Measurements from ENCODE around the gene COL4A6.
A peak's percentile ranks its signal among the peaks of the same experiment; 100 is the strongest.

COL4A6 gene

DNA sequence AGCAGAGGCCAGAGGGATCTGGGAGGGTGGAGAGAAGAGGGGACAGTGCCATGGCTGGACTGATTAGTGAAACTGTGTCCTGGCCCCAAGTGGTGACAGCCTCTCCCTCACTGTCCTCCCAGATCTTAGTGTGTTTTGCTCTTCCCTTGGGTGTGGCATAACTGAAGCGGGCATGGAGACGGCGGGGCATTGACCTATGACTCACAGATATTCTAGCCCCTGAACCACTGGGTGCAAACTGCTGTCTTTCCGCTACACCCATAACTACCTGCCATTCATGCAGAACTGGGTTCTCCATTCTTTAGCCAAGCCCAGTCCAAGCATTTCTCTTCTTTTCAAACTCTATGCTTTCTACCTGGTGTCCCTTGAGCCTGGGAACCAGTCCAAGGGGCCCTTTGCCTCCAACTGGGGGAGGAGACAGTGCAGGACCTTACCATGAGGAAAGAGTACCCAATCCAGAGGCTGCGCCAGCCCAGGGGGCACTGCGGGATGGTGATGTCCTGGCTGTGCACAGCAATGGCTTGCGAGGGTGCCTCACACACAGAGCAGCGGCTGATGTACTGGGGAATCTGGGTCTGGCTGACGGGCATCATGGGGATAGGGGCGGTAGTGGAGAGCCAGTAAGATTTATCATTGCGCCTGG, 279.1 kb downstream of the COL4A6 start:
- DNase-seq (ENCODE audit: low read depth) = no peak

DNA sequence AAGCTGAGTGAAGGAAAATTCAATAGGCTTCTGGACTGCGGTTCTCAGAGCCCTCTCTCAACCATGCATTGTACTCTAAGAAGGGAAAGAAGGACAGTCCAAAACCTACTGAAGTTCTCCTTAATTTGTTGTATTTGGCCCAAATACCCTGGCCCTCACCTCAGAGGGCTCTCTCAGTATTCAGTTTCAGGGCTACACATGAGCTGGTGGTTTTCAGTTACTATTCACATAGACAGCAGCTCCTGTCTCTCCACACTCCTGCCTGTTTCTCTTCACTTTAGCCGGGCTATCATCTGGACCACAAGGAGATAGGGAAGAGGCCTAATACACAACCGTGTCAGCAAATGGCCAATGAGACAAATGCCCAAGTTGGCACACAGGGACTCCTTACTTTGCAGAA, 280.6 kb downstream of the COL4A6 start:
- DNase-seq (ENCODE audit: low read depth) = no peak

DNA sequence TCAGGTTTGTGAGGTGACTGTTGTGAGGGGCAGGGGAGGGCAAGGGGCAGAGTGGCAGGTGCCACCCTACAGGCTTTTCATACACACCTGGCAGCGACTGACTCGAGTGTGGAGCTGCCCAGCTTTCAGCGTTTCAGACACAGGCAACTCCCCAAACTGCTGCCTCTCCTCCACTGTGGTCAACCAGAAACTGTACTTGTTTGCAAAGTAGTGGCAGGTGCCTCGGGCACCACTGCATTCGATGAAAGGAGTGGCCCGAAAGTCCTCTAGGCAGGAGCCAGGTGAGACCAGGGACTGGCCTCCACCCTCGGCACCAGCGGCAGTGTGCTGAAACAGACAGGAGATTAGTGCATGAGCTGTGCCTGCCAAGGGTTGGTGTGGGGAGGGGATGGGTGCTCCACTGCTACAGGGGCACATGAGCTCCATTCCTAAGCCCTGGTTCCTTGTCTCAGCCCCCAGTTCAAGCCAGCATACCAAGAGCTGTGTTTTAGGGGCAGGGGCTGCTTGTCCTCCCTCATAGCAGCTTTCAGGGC, 281.2 kb downstream of the COL4A6 start:
- DNase-seq (ENCODE audit: low read depth) = no peak

DNA sequence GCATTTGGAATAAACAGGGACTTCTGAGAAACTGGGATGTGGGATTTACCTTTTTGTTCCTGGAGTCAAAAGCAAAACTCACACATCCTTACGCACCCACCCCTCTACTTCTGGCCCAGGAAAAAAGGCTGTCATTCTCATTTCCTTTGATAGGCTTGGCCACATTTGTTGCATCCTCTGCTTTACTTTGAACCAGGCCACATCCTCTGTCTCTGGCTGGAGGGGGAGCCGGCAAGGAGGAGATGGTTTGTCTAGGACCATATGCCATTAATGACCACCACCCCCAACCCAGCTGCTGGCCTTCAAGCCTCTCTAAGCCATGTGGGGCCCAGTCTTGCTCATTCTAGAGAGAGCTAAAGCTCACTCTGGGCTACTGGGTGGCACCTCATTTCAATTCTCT, 282.1 kb downstream of the COL4A6 start:
- DNase-seq (ENCODE audit: low read depth) = no peak

DNA sequence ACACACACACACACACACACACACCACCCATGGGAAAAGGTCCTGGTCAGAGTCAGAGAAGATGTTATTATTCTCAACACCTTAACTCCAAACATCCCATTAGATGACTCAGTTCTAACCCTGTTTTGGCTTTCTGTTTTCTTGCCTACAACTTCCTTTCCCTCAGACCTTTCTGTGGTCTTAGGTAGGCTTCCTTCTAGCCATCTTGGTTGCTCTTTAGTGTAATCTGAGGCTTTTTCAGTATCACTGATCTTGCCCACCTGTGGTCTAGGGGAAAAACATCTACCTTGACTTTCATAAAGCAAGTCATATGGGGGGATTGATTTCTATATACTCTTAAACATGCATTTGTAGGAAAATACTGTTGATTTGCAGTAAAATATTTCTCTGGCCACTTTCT, 289.7 kb downstream of the COL4A6 start:
- DNase-seq (ENCODE audit: low read depth) = no peak

DNA sequence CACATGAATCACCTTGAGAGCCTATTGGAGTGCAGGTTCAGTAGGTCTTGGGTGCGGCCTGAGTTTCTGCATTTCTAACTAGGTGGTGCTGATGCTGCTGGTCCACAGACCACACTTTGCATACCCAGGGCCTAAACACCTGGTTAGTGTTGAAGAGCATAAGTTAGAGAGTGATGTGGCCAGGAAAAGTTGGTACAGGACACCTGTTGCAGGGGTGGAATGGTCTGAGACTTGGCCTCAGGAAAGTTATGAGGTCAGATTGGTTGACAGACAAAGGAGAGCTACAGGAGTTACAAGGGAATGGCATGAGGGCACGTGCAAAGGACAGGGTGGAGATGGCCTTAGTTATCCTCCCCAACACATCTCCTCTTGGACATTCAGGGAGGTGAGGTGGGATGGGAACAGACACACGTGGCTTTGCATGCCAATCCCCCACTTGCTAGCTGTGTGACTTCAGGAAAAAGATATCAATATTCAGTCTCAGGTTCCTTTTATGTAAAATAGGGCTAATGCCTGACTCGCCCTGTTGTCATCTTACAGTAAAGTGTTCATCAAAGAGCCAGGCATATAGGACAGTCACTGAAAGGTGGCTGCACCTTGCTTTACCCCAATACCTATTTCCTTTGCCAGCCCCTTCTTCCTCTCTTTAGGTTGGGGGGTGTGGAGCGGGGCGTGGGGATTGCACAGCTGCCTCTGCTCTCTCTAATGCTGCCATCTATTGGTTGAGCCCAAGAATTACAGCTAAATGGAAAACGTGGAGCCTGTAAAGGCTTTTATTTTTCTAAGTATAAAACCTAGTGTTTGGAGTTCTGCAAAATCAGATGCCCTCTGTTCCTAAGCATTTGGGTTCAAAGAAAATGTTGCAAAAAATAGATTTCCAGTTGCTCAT, 299.2 kb downstream of the COL4A6 start:
- no peak for DNase-seq (ENCODE audit: low read depth)

DNA sequence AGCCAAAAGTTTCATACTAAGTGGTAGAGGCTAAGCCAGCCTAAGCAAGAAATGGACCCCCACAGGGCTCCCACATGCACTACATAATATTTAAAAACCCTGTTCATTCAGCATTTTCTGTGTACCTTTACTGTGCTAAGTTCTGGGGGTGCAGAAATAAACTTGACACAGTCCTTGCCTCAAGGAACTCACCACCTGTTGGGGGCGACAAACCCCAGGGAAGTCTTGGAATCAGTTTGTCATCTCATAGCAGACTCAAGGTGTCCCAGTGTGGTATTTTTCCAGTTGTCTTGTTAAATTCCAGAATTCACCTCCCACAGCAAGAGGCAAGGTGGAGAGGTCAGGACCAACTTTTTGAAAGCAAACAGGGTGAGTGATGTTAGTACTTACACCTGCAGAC, 303.5 kb downstream of the COL4A6 start:
- DNase-seq (ENCODE audit: low read depth) = no peak

DNA sequence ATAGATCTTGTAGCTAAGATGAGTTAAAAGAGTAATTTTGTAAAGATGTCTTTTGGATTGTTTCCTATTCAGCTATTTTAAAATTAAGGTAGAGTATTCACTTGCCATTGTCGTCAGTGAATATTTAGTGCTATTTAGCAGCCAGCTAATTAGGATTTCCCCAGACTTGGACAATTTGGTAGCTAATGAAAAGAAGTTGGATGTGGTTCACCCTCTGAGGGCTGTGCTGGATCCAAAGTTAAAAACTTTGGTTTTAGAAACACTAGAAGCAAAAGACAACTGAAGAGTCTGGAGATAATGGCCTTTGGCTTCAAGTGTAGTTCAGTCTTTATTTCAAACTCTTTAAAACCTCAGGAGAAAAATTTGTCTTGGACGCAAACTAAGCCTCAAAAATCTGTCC, 305.3 kb downstream of the COL4A6 start:
- no peak for DNase-seq (ENCODE audit: low read depth)

DNA sequence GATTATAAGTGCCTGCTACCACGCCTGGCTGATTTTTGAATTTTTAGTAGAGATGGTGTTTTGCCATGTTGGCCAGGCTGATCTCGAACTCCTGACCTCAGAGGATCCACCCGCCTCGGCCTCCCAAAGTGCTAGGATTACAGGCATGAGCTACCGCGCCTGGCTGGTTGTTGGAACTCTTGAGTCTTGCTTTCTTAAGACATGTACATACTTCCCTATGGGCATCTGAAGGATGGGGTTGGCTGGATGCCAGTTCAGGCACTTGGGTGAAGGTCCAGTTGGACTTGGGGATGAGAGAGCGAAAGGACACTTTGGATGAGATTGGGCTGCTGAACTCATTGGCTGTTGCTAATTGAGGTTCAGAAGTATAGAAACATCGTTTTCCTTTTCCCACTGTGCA, 306.2 kb downstream of the COL4A6 start:
- no peak for DNase-seq (ENCODE audit: low read depth)

DNA sequence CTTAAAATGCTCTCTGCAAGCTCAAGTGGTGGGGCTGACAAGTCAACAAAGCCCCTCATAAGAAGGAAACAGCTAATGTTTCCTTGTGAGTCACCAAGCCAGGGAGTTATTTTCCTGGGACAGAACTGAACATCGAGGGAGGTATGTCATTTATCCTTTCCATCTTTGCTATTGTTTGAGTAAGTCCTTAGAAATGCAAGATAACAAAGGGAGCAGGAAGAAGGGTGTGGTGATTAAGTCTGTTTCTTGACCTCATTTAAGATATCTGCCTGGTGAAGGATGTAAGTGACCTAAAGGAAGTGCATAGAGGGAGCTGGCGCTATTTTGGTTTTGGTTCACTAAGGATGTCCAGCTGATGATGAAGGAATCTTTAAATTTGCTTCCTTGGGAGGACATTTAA, 306.8 kb downstream of the COL4A6 start:
- peak; percentile 28 for DNase-seq (ENCODE audit: low read depth)

DNA sequence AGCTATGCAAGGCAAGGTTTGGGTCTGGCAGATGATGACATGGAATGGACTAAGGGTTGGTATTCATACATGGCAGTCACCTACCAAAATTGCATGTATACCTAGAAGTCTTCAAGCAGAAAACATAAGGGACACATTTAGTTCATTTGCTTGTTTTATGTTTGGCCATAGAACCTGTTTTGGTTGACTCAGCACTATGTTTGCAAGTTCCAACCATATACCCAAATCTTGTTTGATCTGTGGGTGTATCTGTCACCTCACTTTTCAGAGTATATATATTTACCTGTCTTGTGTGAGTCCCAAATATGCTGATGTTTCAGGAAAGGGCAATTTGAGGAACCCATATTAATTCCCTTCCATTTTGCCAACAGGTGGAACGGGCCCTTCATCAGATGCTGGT, 307.3 kb downstream of the COL4A6 start:
- DNase-seq (ENCODE audit: low read depth) = no peak

DNA sequence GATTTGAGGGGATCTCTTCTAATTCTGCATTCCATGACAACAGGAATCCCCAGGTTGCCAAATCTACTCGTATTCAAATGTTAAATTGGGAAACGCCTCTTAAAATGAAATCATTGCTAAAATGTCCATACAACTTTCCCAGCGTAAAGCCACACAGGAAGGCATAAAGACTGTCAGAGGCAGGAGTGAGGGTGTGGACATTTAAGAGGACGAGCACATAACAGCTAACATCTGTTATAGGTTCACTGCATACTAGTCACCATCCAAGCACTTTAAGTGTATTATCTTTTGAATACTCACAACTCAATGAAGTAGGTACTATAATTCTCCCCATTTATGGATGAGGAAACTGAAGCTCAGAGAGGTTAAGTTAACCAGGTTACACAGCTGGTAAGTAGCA, 311.1 kb downstream of the COL4A6 start:
- DNase-seq (ENCODE audit: low read depth) = no peak

DNA sequence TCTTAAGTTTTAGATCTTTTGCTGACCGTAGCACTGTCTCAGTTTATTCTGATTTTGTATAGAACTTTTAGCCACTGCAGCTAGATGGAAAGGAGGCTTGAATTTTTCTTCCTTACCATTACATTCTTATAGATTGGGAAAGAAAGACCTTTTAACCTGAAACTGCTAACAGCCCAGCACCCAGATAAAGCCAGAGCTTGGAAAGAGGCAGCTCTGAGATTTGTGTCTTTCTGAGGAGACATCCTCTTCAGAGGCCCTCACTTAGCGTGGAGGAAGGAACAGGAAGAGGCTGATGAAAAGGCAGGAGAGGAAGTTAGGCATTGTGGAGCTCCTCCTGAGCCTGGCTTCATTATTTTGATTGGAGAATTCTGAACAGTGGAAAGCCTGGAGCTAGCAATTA, 311.6 kb downstream of the COL4A6 start:
- DNase-seq (ENCODE audit: low read depth) = peak; percentile 11

DNA sequence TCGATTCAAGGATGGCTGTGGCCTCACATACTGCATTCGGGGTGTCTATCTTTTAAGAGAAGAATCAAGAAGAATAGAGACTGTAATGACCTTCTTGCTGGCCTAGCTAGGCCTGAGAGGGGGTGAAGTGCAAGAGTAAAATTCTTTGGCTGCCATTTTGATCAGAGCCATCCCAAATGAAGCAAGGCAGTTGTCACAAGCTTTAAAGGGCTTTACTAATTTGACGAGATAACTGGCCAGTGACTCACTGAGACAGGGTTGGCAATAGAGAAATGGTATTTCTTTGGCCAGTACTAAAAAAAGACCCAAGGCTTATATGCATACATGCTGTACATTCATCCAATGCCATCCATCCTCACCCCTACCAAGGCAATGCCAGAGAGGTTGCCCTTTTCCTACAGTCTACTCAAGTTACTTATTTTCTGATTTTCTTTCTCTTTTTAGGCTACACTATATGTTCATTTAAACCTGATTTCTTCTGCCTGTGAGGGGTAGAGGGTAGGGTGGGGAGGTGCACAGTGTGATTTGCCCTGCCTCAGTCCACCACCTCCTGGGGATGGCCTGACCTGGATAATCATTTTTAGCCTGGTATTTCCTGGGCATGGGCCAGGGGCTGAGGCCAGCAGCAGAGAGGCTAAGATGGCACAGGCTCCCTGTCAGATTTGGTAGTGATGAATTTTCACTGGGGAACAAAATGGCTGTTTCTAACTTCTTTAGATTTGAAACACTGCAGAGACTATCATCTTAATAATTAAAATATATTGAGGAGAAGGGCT, 314.4 kb downstream of the COL4A6 start:
- no peak for DNase-seq (ENCODE audit: low read depth)

DNA sequence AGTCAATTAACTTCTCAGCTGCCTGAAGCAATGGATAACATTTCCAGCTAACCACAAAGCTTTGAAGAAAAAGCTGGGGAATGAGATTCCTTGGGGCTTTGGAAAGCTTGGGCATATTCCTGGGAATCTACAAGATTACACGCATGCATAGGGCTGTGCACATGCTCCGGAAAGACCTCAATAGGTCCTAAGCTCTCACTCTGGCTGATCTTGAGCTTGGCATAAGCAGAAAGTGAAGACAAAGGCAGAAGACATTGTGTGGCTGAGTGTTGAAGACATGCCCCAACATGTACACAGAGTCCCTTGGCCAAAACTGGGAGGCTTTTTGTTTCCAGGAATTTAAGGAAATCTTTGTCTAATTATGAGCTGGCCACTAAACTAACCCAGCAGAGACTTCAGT, 315.5 kb downstream of the COL4A6 start:
- DNase-seq (ENCODE audit: low read depth) = peak; percentile 13

DNA sequence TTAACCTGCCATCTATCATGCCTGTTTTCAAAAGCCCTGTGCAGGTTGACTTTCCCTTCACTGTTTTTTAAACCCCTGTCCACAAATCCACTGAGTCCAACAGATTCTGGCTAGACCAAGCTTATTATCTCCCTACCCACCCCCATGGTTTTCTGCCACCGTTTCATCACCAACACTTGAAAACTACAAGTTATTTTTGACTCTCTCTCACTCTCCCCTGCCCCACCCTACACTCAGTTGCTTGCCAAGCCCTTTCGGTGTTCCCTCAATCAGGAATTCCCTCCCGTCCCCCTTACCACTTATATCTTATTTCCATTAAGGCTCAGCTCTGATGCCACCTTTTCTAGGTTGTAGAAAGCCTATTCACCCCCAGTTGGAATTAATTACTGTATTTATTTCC, 316.9 kb downstream of the COL4A6 start:
- no peak for DNase-seq (ENCODE audit: low read depth)

DNA sequence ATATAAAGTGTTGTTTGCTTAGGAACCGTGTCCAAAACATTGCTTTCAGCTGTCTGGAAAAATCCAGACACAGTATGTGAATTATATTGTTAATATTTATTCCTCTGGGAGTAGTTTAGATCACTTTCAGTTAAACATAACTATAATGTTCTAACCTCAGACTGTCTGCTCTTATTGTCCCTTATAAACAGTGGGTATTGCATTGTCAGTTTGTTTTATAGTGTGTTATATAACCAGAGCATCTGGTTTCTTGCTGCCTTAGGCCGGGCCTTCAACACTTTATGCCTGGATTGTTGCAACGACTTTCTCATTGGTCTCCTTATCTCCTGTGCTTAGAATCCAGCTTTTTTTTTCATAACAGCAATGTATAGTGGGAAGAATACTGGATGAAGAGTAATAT, 320.2 kb downstream of the COL4A6 start:
- no peak for DNase-seq (ENCODE audit: low read depth)

DNA sequence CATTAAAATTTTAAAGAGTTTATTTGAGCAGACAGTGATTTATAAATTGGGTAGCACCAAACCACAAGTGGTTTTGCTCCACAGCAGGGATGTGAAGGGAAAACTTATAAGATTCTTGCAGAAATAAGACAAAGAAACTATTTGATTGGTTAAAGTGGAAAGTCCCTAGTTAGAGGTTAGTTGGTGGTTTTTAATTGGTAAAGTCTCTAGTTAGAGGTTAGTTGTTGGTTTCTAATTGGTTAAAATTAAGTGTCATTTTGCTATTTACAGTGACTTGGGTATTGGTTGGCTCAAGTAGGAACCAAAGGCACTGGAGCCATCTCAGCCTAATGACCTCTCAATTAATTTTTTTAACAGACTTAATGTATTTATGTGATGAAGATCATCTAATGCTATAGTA, 323.7 kb downstream of the COL4A6 start:
- no peak for DNase-seq (ENCODE audit: low read depth)

Data from iris pigment epithelial cell (primary cell).